Limb (tissue), 2 donors: Measurements from ENCODE around the gene TAF1B.
A peak's percentile ranks its signal among the peaks of the same experiment; 100 is the strongest.

ENCODE experiments used
- DNase-seq, 2 donors: peaks; one replicate each; pipeline ENCODE4 v3.0.0-alpha.2; 2016; ENCODE audit errors: extremely low spot score in 2 of 2

Gene TAF1B

DNA sequence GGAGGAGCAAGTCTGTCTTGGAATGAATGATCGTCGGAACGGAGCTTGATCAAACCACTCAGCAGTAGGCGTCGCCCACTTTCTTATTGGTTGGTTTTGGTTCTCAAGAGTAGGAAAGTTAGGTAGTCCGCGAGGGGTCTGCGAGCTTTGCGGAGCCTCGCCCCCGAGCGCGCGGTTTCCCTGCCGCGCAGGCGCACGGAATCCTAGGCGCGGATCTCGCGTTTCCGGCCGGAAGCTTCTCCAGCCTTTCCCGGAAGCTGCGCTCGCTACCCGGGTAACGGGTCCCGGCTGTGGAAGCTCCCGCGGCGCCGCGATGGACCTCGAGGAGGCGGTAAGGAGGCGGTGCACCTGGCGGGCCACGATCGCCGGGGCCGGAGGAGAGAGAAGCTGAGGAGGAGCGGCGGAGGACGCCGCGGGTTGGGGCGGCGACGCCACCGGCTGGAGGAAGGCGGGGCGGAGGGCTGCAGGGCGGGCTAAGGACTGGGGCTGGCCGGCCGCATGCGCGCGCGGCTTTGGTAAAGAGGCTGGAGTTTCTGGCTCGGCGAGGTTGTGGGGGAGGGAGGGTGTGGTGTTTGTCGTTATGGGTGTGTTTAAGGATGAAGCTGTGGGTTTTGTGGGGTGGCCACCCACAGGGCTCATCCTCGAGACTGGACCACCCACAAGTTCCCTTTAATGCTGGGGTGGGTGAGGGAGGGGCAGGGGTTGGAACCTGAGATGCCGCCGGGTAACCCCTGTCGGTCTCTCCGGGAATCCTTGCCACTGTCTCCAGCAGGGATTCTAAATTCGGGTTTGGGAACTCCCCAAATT is at the start of gene TAF1B:
Gene TAF1B, plus strand, starts transcription at position 246 of the 807 bp plus-strand sequence. Its CDS starts 68 bp downstream, at position 314.
- DNase-seq: peak; percentile 95

- no peak for DNase-seq
Observed at GRCh38 chr2:9793918-9794717, 49.2 kb upstream of the TAF1B start.

- DNase-seq: no peak
Observed at GRCh38 chr2:9795071-9795470, 48.2 kb upstream of the TAF1B start.

DNA sequence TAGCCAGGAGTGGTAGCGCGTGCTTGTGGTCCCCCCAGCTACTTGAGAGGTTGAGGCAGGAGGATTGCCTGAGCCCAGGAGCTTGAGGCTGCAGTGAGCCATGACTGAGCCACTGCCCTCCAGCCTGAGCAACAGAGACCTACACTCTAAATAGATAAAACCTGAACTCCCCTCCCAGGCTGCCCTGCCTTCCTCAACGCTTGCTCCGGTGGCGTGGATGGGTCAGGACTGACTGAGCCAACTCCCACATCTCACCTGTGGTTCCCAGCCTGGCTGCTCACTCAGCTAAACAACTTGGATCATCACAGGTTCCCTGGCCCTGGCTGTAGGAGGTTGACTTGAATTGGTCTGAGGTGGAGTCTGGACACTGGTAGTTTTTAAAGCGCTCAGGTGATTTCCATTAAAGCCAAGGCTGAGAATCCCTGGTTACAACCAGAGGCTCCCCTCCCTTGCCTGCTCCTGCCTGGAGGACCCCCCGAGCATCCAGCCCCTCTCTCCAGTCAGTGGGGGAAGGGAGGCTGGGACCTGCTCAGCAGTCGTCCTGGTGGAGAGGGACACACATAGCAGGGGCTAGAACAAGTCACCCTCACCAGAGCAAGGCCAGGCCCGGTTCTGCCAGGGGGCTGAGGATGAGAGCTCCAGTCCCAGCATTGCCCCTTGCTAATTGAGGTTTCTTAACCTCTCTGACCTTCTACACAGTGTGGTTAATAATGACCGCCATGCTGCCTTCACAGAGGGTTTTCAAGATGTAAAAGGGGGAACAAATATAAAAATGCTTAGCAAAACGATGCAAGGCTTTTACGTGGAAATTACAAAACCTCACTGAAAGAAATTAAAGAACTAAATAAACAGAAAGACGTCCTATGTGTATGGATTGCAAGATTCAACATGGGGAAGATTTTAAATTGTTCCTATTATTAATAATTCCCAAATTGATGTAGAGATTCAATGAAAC is 46.9 kb upstream of the TAF1B start:
- no peak for DNase-seq

- DNase-seq: no peak
Observed at GRCh38 chr2:9797086-9797485, 46.2 kb upstream of the TAF1B start.

- no peak for DNase-seq
Observed at GRCh38 chr2:9797681-9798556, 45.4 kb upstream of the TAF1B start.

DNA sequence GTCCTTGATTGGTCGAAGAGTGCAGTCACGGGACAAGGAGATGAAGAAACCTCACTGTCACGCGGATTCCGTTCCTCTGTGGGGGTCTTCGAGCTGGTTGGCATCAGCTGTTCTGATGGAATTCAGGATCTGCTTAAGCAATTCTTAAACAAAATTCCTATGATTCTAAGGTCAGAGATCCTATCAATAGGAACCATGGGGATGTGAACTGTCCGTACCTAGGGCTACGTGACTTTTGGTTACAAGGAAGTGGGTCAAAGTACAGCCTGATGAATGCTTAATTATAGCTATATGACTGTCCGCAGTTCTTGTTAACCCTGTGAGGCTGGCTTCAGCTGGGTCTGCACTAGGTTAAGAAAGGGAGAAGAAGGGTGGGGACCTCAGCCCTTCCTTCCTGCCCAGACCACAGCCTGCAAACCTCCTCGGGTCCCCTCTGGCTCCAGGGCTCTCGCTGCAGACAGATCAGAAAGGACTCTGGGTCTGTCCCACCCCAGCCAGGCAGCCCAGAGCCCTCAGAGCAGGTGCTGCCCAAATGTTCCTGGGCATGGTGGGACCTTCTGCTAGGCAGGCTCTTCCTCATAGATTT is 44.2 kb upstream of the TAF1B start:
- no peak for DNase-seq

DNA sequence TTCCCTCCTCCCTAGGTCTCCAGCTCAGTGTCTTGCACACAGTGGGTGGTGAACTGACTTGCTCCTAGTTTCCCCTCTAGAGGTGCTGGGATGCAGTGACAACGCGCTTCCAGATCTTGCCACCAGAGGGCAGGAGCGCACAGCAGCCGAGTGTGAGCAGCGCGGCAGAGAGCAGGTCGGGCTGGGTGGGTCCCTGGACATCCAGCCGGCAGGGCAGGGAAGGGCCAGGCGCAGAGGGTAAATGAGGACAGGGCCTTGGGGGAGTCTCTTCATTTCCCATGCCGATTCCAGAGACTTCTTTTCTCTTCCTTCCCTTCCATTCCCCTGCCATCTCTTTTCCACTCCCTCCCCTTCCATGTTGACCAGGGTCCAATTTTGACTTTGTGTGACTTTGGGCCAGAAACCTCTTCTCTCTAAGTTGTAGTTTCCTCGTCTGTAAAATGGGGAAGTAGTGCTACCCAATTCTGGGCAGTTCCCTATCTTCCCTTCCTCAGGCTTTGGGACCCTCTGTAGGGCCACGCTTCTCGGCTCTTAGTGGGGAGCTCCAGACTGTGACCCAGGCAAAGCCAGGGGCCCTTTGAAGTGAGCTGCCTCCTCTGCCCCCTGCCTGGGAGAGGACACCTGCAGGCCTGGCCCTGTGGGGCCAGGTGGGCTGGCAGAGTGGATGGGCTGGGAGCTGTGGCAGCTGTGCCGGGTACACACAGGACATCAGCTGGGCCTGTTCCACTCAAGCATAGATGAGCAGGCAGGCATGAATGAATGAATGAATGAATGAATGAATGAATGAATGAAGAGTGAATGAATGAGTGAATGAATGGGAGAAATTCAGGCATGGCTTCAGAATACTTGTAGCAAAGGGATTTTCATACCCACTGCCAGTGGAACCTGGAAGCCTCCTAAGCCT is 43.3 kb upstream of the TAF1B start:
- peak; percentile 55 to 91 for DNase-seq

- no peak for DNase-seq
Observed at GRCh38 chr2:9800639-9800974, 42.7 kb upstream of the TAF1B start.

DNA sequence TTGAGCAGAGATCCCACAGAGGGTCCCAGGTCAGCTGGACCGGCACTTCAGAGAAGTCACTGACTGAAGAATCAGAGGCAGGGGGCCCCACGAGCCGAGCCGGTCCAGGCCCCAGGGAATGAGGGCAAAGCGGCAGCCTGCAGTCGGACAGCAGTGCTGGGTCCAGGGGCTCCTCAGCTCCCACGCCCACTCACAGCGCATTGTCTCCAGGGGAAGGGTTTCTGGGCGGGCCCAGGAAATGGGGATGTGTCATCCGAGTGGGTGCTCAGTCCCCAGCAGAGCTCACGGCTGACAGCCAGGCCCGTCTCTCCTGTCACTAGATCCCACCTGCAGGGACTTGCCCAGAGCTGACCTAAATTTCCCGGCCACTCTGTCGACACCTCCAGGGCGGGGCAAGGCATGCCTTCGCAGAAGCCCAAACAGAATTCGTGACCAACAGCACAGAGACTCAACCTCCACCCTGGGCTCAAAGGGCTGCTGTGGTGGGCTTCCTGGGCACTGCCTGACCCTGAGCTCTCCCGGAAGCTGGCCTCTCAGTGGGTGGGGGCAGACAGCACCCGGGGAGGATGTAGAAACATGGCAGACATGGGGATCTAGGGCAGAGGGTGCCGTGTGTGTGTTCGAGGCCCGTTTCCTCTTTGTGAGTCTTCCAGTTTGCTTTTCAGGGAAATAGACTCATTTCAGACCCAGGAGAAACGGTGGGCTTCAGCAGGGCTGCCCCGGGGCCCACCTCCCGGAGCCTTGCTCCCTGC is 42.1 kb upstream of the TAF1B start:
- DNase-seq: peak in 1 of 2 donors; percentile 38

- no peak for DNase-seq
Observed at GRCh38 chr2:9802576-9802993, 40.7 kb upstream of the TAF1B start.

GRCh38 chr2:9803023-9803805 is 40.1 kb upstream of the TAF1B start:
- peak in 1 of 2 donors; percentile 38 for DNase-seq

- no peak for DNase-seq
Observed at GRCh38 chr2:9805435-9806297, 37.6 kb upstream of the TAF1B start.

DNA sequence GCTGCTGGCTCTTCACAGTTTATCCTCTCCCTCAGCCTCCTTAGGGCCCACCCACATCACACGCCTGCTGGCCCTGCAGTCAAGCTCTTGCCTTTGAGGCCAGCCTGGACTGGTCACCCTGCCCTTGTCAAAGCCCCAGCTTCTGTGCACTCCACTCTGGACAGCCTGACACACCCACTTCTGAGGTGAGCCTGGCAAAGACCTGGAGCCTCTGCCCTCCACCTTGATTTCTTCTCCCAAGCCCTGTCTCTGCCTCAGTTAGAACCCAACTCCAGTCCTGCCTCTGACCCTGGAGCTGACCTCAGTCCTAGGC is 37.0 kb upstream of the TAF1B start:
- DNase-seq: no peak

GRCh38 chr2:9806656-9807055 is 36.6 kb upstream of the TAF1B start:
- DNase-seq: no peak

GRCh38 chr2:9807056-9807455 is 36.2 kb upstream of the TAF1B start:
- DNase-seq: no peak
